Nephron progenitor cell (in vitro differentiated cells): ENCODE data around the gene CLMP.

ENCODE experiments used
- DNase-seq: peaks from one replicate; pipeline ENCODE4 v3.0.0; 2021
- H3K27ac Mint-ChIP-seq: 2 replicates; pipeline ENCODE4 v1.8.0; 2021; ENCODE audit warnings: mild to moderate bottlenecking, moderate library complexity, mixed read lengths
- H3K27me3 Mint-ChIP-seq: 2 replicates; pipeline ENCODE4 v1.8.0; 2021; ENCODE audit warnings: mild to moderate bottlenecking, low read depth, mixed read lengths; ENCODE audit not compliant: poor library complexity
- H3K36me3 Mint-ChIP-seq: 2 replicates; pipeline ENCODE4 v1.8.0; 2021; ENCODE audit warnings: low read depth, mixed read lengths
- H3K4me1 Mint-ChIP-seq: 2 replicates; pipeline ENCODE4 v1.8.0; 2021; ENCODE audit warnings: mixed read lengths
- H3K4me3 Mint-ChIP-seq: 2 replicates; pipeline ENCODE4 v1.8.0; 2021; ENCODE audit warnings: mild to moderate bottlenecking, moderate library complexity, mixed read lengths
- H3K9me3 Mint-ChIP-seq: 2 replicates; pipeline ENCODE4 v1.8.0; 2021; ENCODE audit warnings: mild to moderate bottlenecking, moderate library complexity, mixed read lengths
- CTCF ChIP-seq: fragments of 200-600 bp; sonication (generic); IDR thresholded peaks from 2 replicates; pipeline ENCODE4 v1.5.0; 2021; ENCODE audit warnings: antibody characterized with exemption

CLMP gene

DNA sequence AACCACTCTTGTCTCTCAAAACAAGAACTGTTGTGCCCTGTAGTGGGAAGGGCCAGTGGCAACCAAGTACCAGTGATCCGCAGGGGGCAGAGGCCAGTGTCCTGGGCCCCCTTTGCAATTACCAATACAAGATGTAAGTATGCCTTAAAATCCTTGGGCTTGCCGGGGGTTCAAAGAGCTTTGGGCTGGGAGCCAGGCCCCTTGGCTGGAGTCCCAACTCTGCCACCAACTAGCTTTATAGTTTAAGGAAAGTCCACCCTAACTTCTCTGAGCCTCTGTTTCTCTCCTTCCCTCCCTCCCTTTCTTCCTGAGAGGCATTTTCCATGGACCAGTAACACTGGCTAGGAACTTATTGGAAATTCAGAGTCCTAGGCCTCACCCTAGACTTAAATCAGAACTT lies 15.5 kb downstream of the CLMP start:
- H3K27me3 Mint-ChIP-seq, result peaks cover 11% of the 10 kb centered on the region
- no peak for DNase-seq
- no peak overlapping the region for H3K4me3 Mint-ChIP-seq
- no peak for TF ChIP-seq CTCF
- H3K4me1 Mint-ChIP-seq, result peaks cover 43% of the 10 kb centered on the region
- peaks cover 56% of the 10 kb centered on the region for H3K36me3 Mint-ChIP-seq
- H3K9me3 Mint-ChIP-seq, result peaks cover 8% of the 10 kb centered on the region
- no peak overlapping the region for H3K27ac Mint-ChIP-seq

- Mint-ChIP-seq H3K36me3 (peaks cover 67% of the 10 kb centered on the region), H3K4me3 (no peak overlapping the region), H3K27ac (no peak overlapping the region), H3K9me3 (peaks cover 8% of the 10 kb centered on the region), H3K27me3 (peaks cover 14% of the 10 kb centered on the region), H3K4me1 (peaks cover 44% of the 10 kb centered on the region)
- DNase-seq, result no peak
- TF ChIP-seq CTCF, result no peak
Observed at GRCh38 chr11:123178186-123178585, 16.9 kb downstream of the CLMP start.

GRCh38 chr11:123176785-123177184 lies 18.3 kb downstream of the CLMP start:
- peaks cover 59% of the 10 kb centered on the region for H3K36me3 Mint-ChIP-seq
- no peak for TF ChIP-seq CTCF

DNA sequence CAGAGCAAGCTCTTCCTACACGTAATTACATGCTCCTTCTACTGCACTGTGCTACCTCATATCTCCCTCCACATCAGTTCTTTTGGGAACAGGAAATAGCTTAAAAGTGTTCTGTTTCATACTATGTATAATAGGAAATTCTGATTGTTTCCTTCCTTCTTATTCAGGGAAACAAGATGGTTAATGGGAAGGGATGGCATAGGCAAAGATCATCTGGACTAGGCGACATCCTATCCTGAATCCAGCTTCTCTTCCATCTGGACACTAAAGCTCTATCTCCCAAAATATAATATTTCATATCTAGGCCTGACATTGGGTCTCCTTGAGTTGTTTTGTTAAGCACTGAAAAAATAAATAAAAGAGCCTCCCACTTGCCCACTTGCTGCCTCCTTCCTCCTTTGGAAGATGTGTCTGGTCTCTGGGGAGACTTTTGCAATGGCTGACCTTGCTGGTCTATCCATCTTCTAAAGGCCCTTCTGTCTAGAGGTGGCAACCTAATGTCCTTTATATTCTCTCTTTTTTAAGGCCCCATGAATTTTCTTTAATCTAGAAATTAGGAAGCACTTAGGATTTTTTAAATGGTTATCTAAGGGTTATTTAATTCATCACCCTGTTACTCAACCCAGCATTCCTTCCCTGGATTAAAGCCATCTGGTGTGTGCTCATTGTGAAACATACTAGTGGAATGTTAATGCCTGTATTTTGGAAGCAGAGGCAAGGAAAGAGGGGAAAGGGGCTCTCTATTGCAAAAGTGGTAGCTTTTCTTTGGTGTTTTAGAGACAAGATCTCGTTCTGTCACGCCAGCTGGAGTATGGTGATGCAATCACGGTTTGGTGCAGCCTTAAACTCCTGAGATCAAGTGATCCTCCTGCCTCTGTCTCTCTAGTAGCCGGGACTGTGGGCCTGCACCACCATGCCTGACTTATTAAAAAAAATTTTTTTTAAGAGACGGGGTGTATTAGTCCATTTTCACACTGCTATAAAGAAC lies 20.6 kb downstream of the CLMP start:
- H3K9me3 Mint-ChIP-seq, result no peaks in the 10 kb centered on the region
- peaks cover 46% of the 10 kb centered on the region for H3K36me3 Mint-ChIP-seq
- peak overlapping the region; percentile 76 for H3K27ac Mint-ChIP-seq
- TF ChIP-seq CTCF, result no peak
- peaks cover 20% of the 10 kb centered on the region for H3K4me1 Mint-ChIP-seq
- no peak for DNase-seq
- peaks cover 3% of the 10 kb centered on the region for H3K27me3 Mint-ChIP-seq
- no peak overlapping the region for H3K4me3 Mint-ChIP-seq

More at GRCh38 chr11:123176785-123177184, 18.3 kb downstream of the CLMP start:
- H3K4me1 Mint-ChIP-seq, result peaks cover 32% of the 10 kb centered on the region
- H3K27ac Mint-ChIP-seq, result no peak overlapping the region
- H3K9me3 Mint-ChIP-seq, result peaks cover 8% of the 10 kb centered on the region
- peaks cover 14% of the 10 kb centered on the region for H3K27me3 Mint-ChIP-seq
- DNase-seq, result no peak
- H3K4me3 Mint-ChIP-seq, result no peak overlapping the region

GRCh38 chr11:123173856-123174186 lies 21.2 kb downstream of the CLMP start:
- H3K27ac Mint-ChIP-seq, result no peak overlapping the region
- H3K4me1 Mint-ChIP-seq, result peaks cover 25% of the 10 kb centered on the region
- no peaks in the 10 kb centered on the region for H3K9me3 Mint-ChIP-seq
- DNase-seq, result no peak
- H3K36me3 Mint-ChIP-seq, result peaks cover 42% of the 10 kb centered on the region
- no peak overlapping the region for H3K4me3 Mint-ChIP-seq
- peaks cover 3% of the 10 kb centered on the region for H3K27me3 Mint-ChIP-seq
- no peak for TF ChIP-seq CTCF
